MM.1S (cell line): ENCODE data around the gene CKM.
A peak's percentile ranks its signal among the peaks of the same experiment; 100 is the strongest.

ENCODE experiments used
- DNase-seq: peaks from one replicate; pipeline ENCODE4 v3.0.0-alpha.2; 2015
- H2AFZ ChIP-seq: fragments of 300-600 bp; sonication (generic); 2 replicates; pipeline ENCODE4 v1.6.0; 2016; ENCODE audit warnings: antibody characterized with exemption, low read length
- H3F3A ChIP-seq: fragments of 300-600 bp; sonication (generic); 2 replicates; pipeline ENCODE4 v1.6.1; 2016; ENCODE audit warnings: mild to moderate bottlenecking, antibody characterized with exemption, low read length, moderate library complexity, mixed read lengths; ENCODE audit not compliant: insufficient read depth
- H3K27ac ChIP-seq: fragments of 300-600 bp; sonication (generic); 2 replicates; pipeline ENCODE4 v1.5.1; 2016; ENCODE audit warnings: mild to moderate bottlenecking, low read length
- H3K27me3 ChIP-seq: fragments of 300-600 bp; sonication (generic); replicated peaks from 2 replicates; pipeline ENCODE4 v1.6.0; 2016; ENCODE audit warnings: low read length; ENCODE audit not compliant: insufficient read depth
- H3K36me3 ChIP-seq: fragments of 300-600 bp; sonication (generic); replicated peaks from 2 replicates; pipeline ENCODE4 v1.6.1; 2016; ENCODE audit warnings: mild to moderate bottlenecking, low read length, mixed read lengths; ENCODE audit not compliant: insufficient read depth
- H3K4me1 ChIP-seq: fragments of 300-600 bp; sonication (generic); 2 replicates; pipeline ENCODE4 v1.6.1; 2016; ENCODE audit warnings: low read length, mixed read lengths
- H3K4me2 ChIP-seq: fragments of 300-600 bp; sonication (generic); 2 replicates; pipeline ENCODE4 v1.6.0; 2016; ENCODE audit warnings: low read depth, low read length
- H3K4me3 ChIP-seq: fragments of 300-600 bp; sonication (generic); 2 replicates; pipeline ENCODE4 v1.5.1; 2016; ENCODE audit warnings: low read length, mixed read lengths
- H3K79me2 ChIP-seq: fragments of 300-600 bp; sonication (generic); 2 replicates; pipeline ENCODE4 v1.6.1; 2016; ENCODE audit warnings: mixed run types, low read length, mixed read lengths
- H3K9ac ChIP-seq: fragments of 300-600 bp; sonication (generic); 2 replicates; pipeline ENCODE4 v1.6.1; 2016; ENCODE audit warnings: low read length, mixed read lengths
- H3K9me2 ChIP-seq: fragments of 300-600 bp; sonication (generic); replicated peaks from 2 replicates; pipeline ENCODE4 v1.6.1; 2016; ENCODE audit warnings: mild to moderate bottlenecking, low read length, mixed read lengths; ENCODE audit not compliant: insufficient read depth
- H3K9me3 ChIP-seq: fragments of 300-600 bp; sonication (generic); replicated peaks from 2 replicates; pipeline ENCODE4 v1.6.1; 2016; ENCODE audit warnings: mild to moderate bottlenecking, low read length, mixed read lengths; ENCODE audit not compliant: insufficient read depth
- H4K20me1 ChIP-seq: fragments of 300-600 bp; sonication (generic); 2 replicates; pipeline ENCODE4 v1.6.1; 2016; ENCODE audit warnings: mild to moderate bottlenecking, low read length, moderate library complexity, mixed read lengths; ENCODE audit not compliant: insufficient read depth
- EZH2 ChIP-seq: fragments of 300-600 bp; sonication (generic); optimal IDR thresholded peaks from 2 replicates; pipeline ENCODE3; 2017; ENCODE audit warnings: low read depth, mild to moderate bottlenecking, antibody characterized with exemption, low read length, mixed read lengths
- EZH2phosphoT487 ChIP-seq: fragments of 300-600 bp; sonication (generic); IDR thresholded peaks from 2 replicates; pipeline ENCODE4 v1.6.1; 2018; ENCODE audit warnings: antibody characterized with exemption, low read length
- TF ChIP-seq, protein P1 (sequence below): fragments of 300-600 bp; sonication (generic); IDR thresholded peaks from 2 replicates; pipeline ENCODE4 v1.5.1; 2016; ENCODE audit warnings: antibody characterized with exemption, low read length, mixed read lengths

CKM gene

GRCh38 chr19:45322744-45323281 is at the start of gene CKM:
TSS of gene CKM (minus strand) at chr19:45322875. CDS start at chr19:45319713, 3,162 bp downstream.
- Histone ChIP-seq H2AFZ (no peak within 1 kb of the TSS), H3K79me2 (no peaks in the 10 kb centered on the region), H3K4me2 (no peak within 1 kb of the TSS), H3K9me3 (no peaks in the 10 kb centered on the region), H3K27ac (no peak within 1 kb of the TSS), H3K27me3 (peaks cover 46% of the 10 kb centered on the region), H3F3A (no peaks in the 10 kb centered on the region), H4K20me1 (no peaks in the 10 kb centered on the region), H3K36me3 (no peaks in the 10 kb centered on the region), H3K4me1 (no peaks in the 10 kb centered on the region), H3K9ac (no peak within 1 kb of the TSS), H3K4me3 (no peak within 1 kb of the TSS), H3K9me2 (no peaks in the 10 kb centered on the region)
- TF ChIP-seq, protein P1, sequence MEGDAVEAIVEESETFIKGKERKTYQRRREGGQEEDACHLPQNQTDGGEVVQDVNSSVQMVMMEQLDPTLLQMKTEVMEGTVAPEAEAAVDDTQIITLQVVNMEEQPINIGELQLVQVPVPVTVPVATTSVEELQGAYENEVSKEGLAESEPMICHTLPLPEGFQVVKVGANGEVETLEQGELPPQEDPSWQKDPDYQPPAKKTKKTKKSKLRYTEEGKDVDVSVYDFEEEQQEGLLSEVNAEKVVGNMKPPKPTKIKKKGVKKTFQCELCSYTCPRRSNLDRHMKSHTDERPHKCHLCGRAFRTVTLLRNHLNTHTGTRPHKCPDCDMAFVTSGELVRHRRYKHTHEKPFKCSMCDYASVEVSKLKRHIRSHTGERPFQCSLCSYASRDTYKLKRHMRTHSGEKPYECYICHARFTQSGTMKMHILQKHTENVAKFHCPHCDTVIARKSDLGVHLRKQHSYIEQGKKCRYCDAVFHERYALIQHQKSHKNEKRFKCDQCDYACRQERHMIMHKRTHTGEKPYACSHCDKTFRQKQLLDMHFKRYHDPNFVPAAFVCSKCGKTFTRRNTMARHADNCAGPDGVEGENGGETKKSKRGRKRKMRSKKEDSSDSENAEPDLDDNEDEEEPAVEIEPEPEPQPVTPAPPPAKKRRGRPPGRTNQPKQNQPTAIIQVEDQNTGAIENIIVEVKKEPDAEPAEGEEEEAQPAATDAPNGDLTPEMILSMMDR: no peak
- TF ChIP-seq EZH2 (no peak), EZH2phosphoT487 (no peak)
- no peak for DNase-seq

GRCh38 chr19:45370410-45371204 is 47.9 kb upstream of the CKM start, which contains the start of gene ERCC2:
TSS of gene ERCC2 (minus strand) at chr19:45370573. CDS start at chr19:45370540, 33 bp downstream.
- Histone ChIP-seq H3K4me2 (peak within 1 kb of the TSS; percentile 95), H2AFZ (peak within 1 kb of the TSS; percentile 91)
- peak; percentile 99 for DNase-seq

DNA sequence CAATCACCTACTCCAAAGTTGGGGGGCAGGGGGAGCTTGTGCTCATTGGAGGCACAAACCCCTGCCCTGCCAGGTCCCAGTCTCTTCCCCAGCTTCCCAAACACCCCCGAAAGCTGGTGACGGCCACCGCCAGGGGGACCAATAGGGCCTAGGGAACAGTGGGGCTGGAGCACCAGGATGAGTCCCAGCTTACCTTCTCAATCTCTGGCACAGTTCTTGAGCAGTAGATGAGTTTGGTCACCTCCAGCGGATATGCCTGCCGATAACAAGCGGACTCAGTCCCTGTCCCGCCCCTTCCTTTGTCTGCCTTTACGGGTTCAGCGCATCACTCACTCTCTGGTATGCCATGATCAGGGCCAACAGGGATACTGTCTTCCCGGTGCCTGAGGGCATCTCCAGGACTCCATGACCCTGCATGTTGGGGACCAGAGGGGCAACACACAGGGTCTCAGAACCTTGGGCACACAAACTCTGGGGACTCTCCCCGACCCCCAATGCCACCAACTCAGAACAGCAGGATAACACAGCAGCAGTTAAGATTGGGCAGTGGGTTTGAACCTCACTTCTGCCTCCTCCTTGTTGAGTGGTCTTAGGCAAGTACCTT is 46.2 kb upstream of the CKM start:
- Histone ChIP-seq H3K9me3 (no peaks in the 10 kb centered on the region), H3K79me2 (no peaks in the 10 kb centered on the region), H3K4me1 (no peaks in the 10 kb centered on the region), H3K27ac (no peak overlapping the region), H4K20me1 (no peaks in the 10 kb centered on the region), H3K4me2 (no peak overlapping the region), H3K4me3 (no peak overlapping the region), H3K36me3 (no peaks in the 10 kb centered on the region), H2AFZ (no peak overlapping the region), H3F3A (peaks cover 11% of the 10 kb centered on the region; the same call in 1 of the 2 replicates), H3K27me3 (no peaks in the 10 kb centered on the region), H3K9ac (no peak overlapping the region), H3K9me2 (no peaks in the 10 kb centered on the region)
- no peak for DNase-seq
- TF ChIP-seq EZH2 (no peak), EZH2phosphoT487 (no peak)
- TF ChIP-seq, protein P1: no peak

More at GRCh38 chr19:45370410-45371204, 47.9 kb upstream of the CKM start, which contains the start of gene ERCC2:
- Histone ChIP-seq H3K9ac (peak within 1 kb of the TSS; percentile 53; the same call in 1 of the 2 replicates), H3K27me3 (no peaks in the 10 kb centered on the region), H3K4me1 (no peaks in the 10 kb centered on the region), H3K9me2 (no peaks in the 10 kb centered on the region), H3K4me3 (peak within 1 kb of the TSS; percentile 84), H3F3A (peaks cover 11% of the 10 kb centered on the region; the same call in 1 of the 2 replicates), H3K27ac (peak within 1 kb of the TSS; percentile 74), H3K9me3 (no peaks in the 10 kb centered on the region), H3K36me3 (no peaks in the 10 kb centered on the region), H4K20me1 (no peaks in the 10 kb centered on the region), H3K79me2 (no peaks in the 10 kb centered on the region)
- TF ChIP-seq EZH2phosphoT487 (no peak), EZH2 (no peak)
- TF ChIP-seq, protein P1: no peak
